NT2/D1 (cell line): Measurements from ENCODE around the gene SH3GL2.
"Not testable (repeated sequence)": the region's sequence is repeated elsewhere in the genome, so short reads cannot be mapped to it uniquely, and the experiment has no call there.

Experiments
- DNase-seq: peaks from one replicate; pipeline ENCODE4 v3.0.0-alpha.2; 2011; ENCODE audit warnings: low read depth, low spot score
- H3K27me3 ChIP-seq: 2 replicates; pipeline ENCODE4 v1.6.0; 2011; ENCODE audit warnings: mild to moderate bottlenecking; ENCODE audit not compliant: insufficient read length, insufficient read depth
- H3K36me3 ChIP-seq: 2 replicates; pipeline ENCODE4 v1.6.1; 2011; ENCODE audit warnings: mild to moderate bottlenecking, low read length, mixed read lengths; ENCODE audit not compliant: insufficient read depth, insufficient read length
- H3K4me1 ChIP-seq: 2 replicates; pipeline ENCODE4 v1.5.1; 2011; ENCODE audit not compliant: insufficient read depth, insufficient read length
- H3K4me3 ChIP-seq: 2 replicates; pipeline ENCODE4 v1.5.1; 2011; ENCODE audit warnings: low read depth; ENCODE audit not compliant: insufficient read length
- H3K9ac ChIP-seq: 2 replicates; pipeline ENCODE4 v1.6.0; 2011; ENCODE audit warnings: low read depth; ENCODE audit not compliant: insufficient read length
- H3K9me3 ChIP-seq: 2 replicates; pipeline ENCODE4 v1.5.1; 2011; ENCODE audit warnings: mild to moderate bottlenecking, low read length; ENCODE audit not compliant: insufficient read depth
- SUZ12 ChIP-seq: IDR thresholded peaks from 2 replicates; pipeline ENCODE4 v1.6.1; 2011; ENCODE audit not compliant: insufficient read length, insufficient read depth; ENCODE audit errors: extremely low read depth
- YY1 ChIP-seq: IDR thresholded peaks from 2 replicates; pipeline ENCODE4 v1.6.1; 2011; ENCODE audit not compliant: insufficient read length, insufficient read depth
- ZNF274 ChIP-seq: IDR thresholded peaks from 2 replicates; pipeline ENCODE4 v1.6.1; 2011; ENCODE audit warnings: mild to moderate bottlenecking, low read depth, low read length

The SH3GL2 gene

DNA sequence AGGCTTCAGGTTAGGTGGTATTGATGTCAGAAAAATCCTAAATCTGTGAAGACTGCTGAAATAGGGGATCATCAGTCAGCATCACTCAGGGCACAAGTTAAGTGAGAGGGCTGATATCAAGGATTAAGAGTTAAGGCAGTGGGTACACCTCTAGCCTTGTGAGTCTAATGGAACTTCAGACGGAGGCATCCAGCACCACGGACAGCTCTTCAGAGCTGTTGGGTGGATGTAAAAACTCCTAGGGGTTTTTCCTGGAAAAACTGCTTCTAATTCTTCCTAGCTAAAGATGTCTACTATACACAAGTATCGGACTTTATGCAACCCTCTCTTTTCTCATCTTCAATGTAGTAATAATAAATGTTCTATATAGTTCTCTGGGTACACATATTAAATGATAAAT is 165.9 kb downstream of the SH3GL2 start:
- no peaks in the 10 kb centered on the region for H3K36me3 ChIP-seq

DNA sequence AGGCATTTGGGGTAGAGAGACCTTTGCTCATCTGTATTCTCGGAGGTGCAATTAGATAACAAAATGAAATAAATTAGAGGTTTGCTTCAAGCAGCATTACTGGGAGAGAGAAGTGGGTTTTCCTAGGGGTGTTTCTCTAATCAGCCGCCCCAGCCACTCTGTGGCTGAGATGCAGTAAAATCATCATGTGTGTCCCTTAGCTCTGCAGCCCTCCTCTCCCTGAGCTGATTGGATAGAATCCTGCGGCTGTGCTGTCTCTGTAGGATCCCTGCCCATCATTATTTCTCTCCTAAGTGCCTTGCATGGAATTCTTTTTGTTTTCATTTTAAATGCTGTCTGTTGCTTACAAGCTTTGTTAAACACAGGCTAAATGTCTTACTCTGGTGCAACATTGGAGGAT is 171.4 kb downstream of the SH3GL2 start:
- H3K9ac ChIP-seq: no peak overlapping the region
- H3K4me3 ChIP-seq: no peak overlapping the region
- H3K27me3 ChIP-seq: no peaks in the 10 kb centered on the region
- H3K36me3 ChIP-seq: no peaks in the 10 kb centered on the region
- no peaks in the 10 kb centered on the region for H3K9me3 ChIP-seq
- no peak for DNase-seq
- TF ChIP-seq YY1 (no peak), SUZ12 (no peak), ZNF274 (no peak)
- no peaks in the 10 kb centered on the region for H3K4me1 ChIP-seq

More for the DNA sequence above, 165.9 kb downstream of the SH3GL2 start:
- Histone ChIP-seq H3K4me3 (no peak overlapping the region), H3K27me3 (no peaks in the 10 kb centered on the region), H3K9ac (no peak overlapping the region), H3K4me1 (no peaks in the 10 kb centered on the region), H3K9me3 (no peaks in the 10 kb centered on the region)
- TF ChIP-seq ZNF274 (no peak), SUZ12 (no peak), YY1 (no peak)
- peak; percentile 33 for DNase-seq

DNA sequence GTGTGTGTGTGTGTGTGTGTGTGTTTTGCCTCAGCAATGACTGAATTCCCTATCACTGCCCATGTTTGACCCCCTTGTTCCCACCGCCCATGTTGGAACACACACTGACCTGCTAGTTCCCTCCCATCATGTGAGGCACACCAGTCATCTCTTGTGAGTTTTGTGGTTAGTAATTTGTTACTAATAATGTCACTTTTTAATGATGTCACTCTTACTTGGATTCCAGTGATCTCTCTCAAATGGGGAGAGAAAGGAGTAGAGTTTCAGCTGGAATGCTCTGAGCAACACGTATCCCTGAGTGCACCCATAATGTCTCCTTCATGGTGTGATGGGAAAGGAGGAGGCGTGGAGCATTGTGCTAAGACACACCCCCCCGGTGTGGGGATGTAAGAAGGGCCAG is 172.6 kb downstream of the SH3GL2 start:
- no peak for DNase-seq
- no peaks in the 10 kb centered on the region for H3K4me1 ChIP-seq
- no peaks in the 10 kb centered on the region for H3K9me3 ChIP-seq
- H3K36me3 ChIP-seq: no peaks in the 10 kb centered on the region
- no peak overlapping the region for H3K9ac ChIP-seq
- H3K27me3 ChIP-seq: no peaks in the 10 kb centered on the region
- H3K4me3 ChIP-seq: no peak overlapping the region
- TF ChIP-seq SUZ12: no peak
- no peak for TF ChIP-seq ZNF274
- TF ChIP-seq YY1: no peak

DNA sequence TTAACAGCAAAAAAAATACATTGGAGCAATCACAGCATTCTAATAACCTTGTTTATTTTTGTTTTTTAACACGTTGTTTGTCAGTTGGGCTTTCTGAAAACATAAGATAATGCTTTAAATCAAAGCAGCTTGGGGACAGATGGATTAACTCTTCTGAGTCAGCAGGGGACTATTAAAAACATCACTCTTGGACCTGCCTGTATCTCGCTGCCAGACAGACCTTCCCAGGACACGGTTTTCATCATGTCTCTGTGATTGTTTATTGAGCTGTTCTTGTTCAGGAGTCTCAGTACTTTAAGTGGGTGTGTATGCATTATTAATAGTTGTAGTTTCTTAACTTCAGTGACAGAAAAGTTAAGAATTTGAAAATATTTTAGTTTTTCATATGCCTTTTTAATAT is 173.2 kb downstream of the SH3GL2 start:
- Histone ChIP-seq H3K27me3 (no peaks in the 10 kb centered on the region), H3K4me1 (no peaks in the 10 kb centered on the region)

DNA sequence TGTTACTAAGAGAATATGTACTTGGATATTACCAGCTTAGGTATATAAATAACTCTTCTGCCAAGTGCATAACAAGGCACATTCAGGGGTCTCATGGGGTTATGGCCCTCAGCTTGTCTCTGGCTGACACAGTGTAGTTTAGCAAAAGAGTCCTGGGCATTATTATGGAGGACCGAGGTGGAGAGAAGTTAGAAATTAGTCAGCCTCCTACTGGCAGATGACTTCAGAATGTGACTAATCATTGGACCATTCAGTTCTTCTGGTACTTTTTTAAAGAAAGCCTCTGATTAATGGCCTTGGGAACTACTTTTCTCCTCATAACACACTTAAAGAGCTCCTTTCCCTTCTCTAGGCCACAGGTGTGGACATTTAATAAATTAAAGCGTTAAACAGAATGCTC is 178.9 kb downstream of the SH3GL2 start:
- Histone ChIP-seq H3K4me1 (no peaks in the 10 kb centered on the region), H3K36me3 (no peaks in the 10 kb centered on the region), H3K4me3 (no peak overlapping the region), H3K9me3 (no peaks in the 10 kb centered on the region), H3K27me3 (no peaks in the 10 kb centered on the region), H3K9ac (no peak overlapping the region)
- DNase-seq: no peak
- TF ChIP-seq YY1: no peak
- TF ChIP-seq ZNF274: no peak
- TF ChIP-seq SUZ12: no peak

More for the DNA sequence above, 173.2 kb downstream of the SH3GL2 start:
- Histone ChIP-seq H3K9ac (no peak overlapping the region), H3K4me3 (no peak overlapping the region), H3K9me3 (no peaks in the 10 kb centered on the region), H3K36me3 (no peaks in the 10 kb centered on the region)
- no peak for TF ChIP-seq YY1
- TF ChIP-seq SUZ12: no peak
- no peak for DNase-seq

DNA sequence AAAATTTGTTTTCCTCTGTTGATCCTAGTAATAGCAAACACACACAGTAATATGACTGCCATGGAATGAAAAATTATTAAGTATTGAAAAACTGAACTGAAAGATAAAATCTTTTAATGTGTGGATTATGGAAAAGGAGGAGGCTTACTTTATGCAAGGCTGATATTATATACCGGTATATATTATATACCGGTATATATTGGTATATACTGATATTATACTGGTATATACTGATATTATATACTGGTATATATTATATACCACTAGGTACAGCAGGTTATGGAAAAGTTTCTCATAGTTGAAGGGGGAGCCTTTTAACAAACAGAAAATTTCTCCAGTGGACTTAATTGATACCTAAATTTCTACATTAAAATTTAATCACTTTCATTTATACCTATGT is 181.4 kb downstream of the SH3GL2 start:
- no peaks in the 10 kb centered on the region for H3K36me3 ChIP-seq
- no peak for DNase-seq
- H3K4me1 ChIP-seq: no peaks in the 10 kb centered on the region
- no peak overlapping the region for H3K4me3 ChIP-seq
- H3K9ac ChIP-seq: no peak overlapping the region
- H3K9me3 ChIP-seq: no peaks in the 10 kb centered on the region
- no peaks in the 10 kb centered on the region for H3K27me3 ChIP-seq
- TF ChIP-seq YY1: no peak
- TF ChIP-seq SUZ12: no peak
- no peak for TF ChIP-seq ZNF274

DNA sequence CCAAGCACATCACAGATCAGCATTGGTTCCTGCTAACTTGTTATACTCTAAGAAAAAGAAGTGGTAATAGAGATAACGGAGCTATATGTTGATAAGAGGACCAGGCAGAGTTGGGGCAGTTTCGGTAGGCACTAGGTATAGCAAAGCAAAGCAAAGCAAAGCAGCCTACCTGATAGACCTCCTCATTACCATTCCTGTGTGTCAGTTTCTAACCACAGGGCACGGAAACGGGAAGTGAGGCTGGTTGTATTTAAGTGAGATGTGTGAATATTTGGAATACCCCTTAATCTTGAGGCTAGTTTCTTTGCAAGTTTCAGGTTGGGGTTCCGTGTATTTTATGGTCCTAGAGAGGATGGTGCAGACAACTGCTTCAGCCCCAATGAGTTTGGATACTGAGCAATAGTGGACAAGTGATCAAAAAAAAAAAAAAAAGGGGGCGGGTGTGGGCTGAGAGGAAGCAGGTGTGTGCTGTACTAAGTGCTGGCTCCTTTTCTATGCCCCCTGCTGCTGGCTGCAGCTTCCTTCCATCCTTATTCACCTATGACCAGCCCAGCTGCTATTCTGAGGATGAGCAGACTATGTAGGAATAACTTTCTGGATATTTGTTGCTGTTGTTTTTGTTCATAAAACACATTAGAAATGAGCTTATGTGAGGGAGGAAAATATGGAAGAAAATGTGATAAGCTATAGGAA is 183.3 kb downstream of the SH3GL2 start:
- no peaks in the 10 kb centered on the region for H3K27me3 ChIP-seq
- no peak for TF ChIP-seq SUZ12
- no peak for TF ChIP-seq YY1
- no peak for TF ChIP-seq ZNF274
- no peak for DNase-seq

DNA sequence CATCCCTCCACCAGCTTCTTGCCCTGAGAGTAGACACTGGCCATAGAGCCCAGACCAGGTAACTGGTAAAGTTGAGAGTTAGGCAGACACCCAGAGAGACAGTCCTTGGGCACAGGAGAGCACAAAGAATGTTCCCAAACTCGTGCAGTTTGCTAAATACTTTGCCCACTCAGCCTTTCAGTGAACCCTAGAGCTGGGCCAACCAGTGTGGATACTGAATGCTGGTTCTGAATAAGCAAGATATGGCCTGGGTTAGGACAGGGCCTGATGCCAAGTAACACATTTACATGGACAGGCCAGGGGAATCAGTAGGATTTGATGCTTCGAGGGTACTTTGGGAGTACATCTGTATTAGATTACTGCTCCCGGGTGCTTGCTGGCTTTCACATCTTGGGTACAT is 185.4 kb downstream of the SH3GL2 start:
- Histone ChIP-seq H3K36me3 (no peaks in the 10 kb centered on the region), H3K4me3 (no peak overlapping the region), H3K4me1 (no peaks in the 10 kb centered on the region), H3K9me3 (no peaks in the 10 kb centered on the region), H3K27me3 (no peaks in the 10 kb centered on the region), H3K9ac (no peak overlapping the region)
- no peak for TF ChIP-seq YY1
- TF ChIP-seq SUZ12: no peak
- no peak for TF ChIP-seq ZNF274
- DNase-seq: no peak

More for the DNA sequence above, 183.3 kb downstream of the SH3GL2 start:
- H3K9me3 ChIP-seq: no peaks in the 10 kb centered on the region
- no peaks in the 10 kb centered on the region for H3K36me3 ChIP-seq
- H3K9ac ChIP-seq: no peak overlapping the region
- H3K4me3 ChIP-seq: no peak overlapping the region
- H3K4me1 ChIP-seq: no peaks in the 10 kb centered on the region

DNA sequence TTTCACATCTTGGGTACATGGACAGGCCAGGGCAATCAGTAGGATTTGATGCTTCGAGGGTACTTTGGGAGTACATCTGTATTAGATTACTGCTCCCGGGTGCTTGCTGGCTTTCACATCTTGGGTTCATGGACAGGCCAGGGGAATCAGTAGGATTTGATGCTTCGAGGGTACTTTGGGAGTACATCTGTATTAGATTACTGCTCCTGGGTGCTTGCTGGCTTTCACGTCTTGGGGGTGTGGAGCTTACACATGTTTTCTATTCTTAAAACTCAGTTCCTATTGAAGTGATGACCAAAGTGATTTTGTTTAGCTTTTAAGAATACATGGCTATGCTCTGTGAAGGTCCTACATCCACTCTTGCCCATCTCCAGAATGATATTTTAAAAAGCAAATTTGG is 186.3 kb downstream of the SH3GL2 start:
- H3K9ac ChIP-seq, H3K9me3 ChIP-seq, H3K4me3 ChIP-seq, H3K36me3 ChIP-seq, H3K4me1 ChIP-seq, DNase-seq, H3K27me3 ChIP-seq: not testable (repeated sequence)
